H9 (cell line): Measurements from ENCODE around the gene ATP8A2. TPM values are rescaled to one million over a fixed set of nuclear protein-coding genes. Genes with fewer than 3 reads are reported as not detected.

ENCODE experiments used
- DNase-seq: peaks from one replicate; pipeline ENCODE4 v3.0.0-alpha.2; 2017
- H2AFZ ChIP-seq: one replicate; pipeline ENCODE4 v1.6.1; 2013; ENCODE audit warnings: mild to moderate bottlenecking, low read length, control low read depth, moderate library complexity
- H2AK5ac ChIP-seq: 2 replicates; pipeline ENCODE4 v1.6.1; 2013; ENCODE audit warnings: low read length, control low read depth, mixed read lengths; ENCODE audit not compliant: insufficient read length
- H2BK120ac ChIP-seq: one replicate; pipeline ENCODE4 v1.6.1; 2013; ENCODE audit warnings: low read depth, mild to moderate bottlenecking, low read length, control low read depth, inconsistent platforms; ENCODE audit not compliant: poor library complexity, severe bottlenecking
- H2BK12ac ChIP-seq: 2 replicates; pipeline ENCODE4 v1.6.1; 2013; ENCODE audit warnings: low read length, control low read depth, mixed read lengths, low read depth; ENCODE audit not compliant: insufficient read length
- H2BK15ac ChIP-seq: 2 replicates; pipeline ENCODE4 v1.6.1; 2013; ENCODE audit warnings: low read depth, low read length, control low read depth
- H2BK20ac ChIP-seq: one replicate; pipeline ENCODE4 v1.6.1; 2013; ENCODE audit warnings: low read depth, mild to moderate bottlenecking, low read length, control low read depth, inconsistent platforms; ENCODE audit not compliant: poor library complexity, severe bottlenecking
- H2BK5ac ChIP-seq: 2 replicates; pipeline ENCODE4 v1.6.1; 2013; ENCODE audit warnings: low read length, control low read depth, mixed read lengths; ENCODE audit not compliant: insufficient read length
- H3K14ac ChIP-seq: 2 replicates; pipeline ENCODE4 v1.6.1; 2013; ENCODE audit warnings: low read length, control low read depth; ENCODE audit not compliant: insufficient read depth
- H3K18ac ChIP-seq: 2 replicates; pipeline ENCODE4 v1.6.1; 2013; ENCODE audit warnings: low read depth, mild to moderate bottlenecking, mixed read lengths, low read length, control low read depth; ENCODE audit not compliant: insufficient read length
- H3K23ac ChIP-seq: 2 replicates; pipeline ENCODE4 v1.6.1; 2013; ENCODE audit warnings: low read length, control low read depth, mixed read lengths, low read depth; ENCODE audit not compliant: insufficient read length
- H3K23me2 ChIP-seq: 2 replicates; pipeline ENCODE4 v1.6.1; 2013; ENCODE audit warnings: low read depth, mild to moderate bottlenecking, mixed read lengths, low read length, control low read depth; ENCODE audit not compliant: insufficient read length, poor library complexity, severe bottlenecking
- H3K27ac ChIP-seq: 2 replicates; pipeline ENCODE4 v1.5.1; 2013; ENCODE audit warnings: low read length, control low read depth, mixed read lengths, low read depth; ENCODE audit not compliant: insufficient read length
- H3K27me3 ChIP-seq: 2 replicates; pipeline ENCODE4 v1.6.1; 2013; ENCODE audit warnings: low read length, control low read depth, inconsistent platforms; ENCODE audit not compliant: insufficient read depth
- H3K4ac ChIP-seq: 2 replicates; pipeline ENCODE4 v1.6.1; 2013; ENCODE audit warnings: low read depth, mild to moderate bottlenecking, control low read depth, inconsistent platforms, low read length, moderate library complexity
- H3K4me1 ChIP-seq: 2 replicates; pipeline ENCODE4 v1.6.1; 2013; ENCODE audit warnings: low read length, control low read depth, inconsistent platforms; ENCODE audit not compliant: insufficient read depth
- H3K4me2 ChIP-seq: 2 replicates; pipeline ENCODE4 v1.6.1; 2013; ENCODE audit warnings: low read length, control low read depth, mixed read lengths; ENCODE audit not compliant: insufficient read length, insufficient read depth
- H3K56ac ChIP-seq: 2 replicates; pipeline ENCODE4 v1.6.1; 2013; ENCODE audit warnings: low read depth, mild to moderate bottlenecking, mixed read lengths, low read length, control low read depth; ENCODE audit not compliant: insufficient read length
- H3K79me1 ChIP-seq: 2 replicates; pipeline ENCODE4 v1.6.1; 2013; ENCODE audit warnings: low read depth, mild to moderate bottlenecking, moderate library complexity, low read length, control low read depth, inconsistent platforms; ENCODE audit not compliant: insufficient read depth, poor library complexity, severe bottlenecking
- H3K79me2 ChIP-seq: 2 replicates; pipeline ENCODE4 v1.6.1; 2013; ENCODE audit warnings: low read length, control low read depth, inconsistent platforms; ENCODE audit not compliant: insufficient read depth
- H3K9ac ChIP-seq: 2 replicates; pipeline ENCODE4 v1.6.1; 2013; ENCODE audit warnings: low read length, control low read depth, mixed read lengths; ENCODE audit not compliant: insufficient read length; ENCODE audit errors: extremely low read depth
- H3K9me3 ChIP-seq: one replicate; pipeline ENCODE4 v1.6.1; 2013; ENCODE audit warnings: low read depth, low read length, inconsistent platforms; ENCODE audit not compliant: control insufficient read depth
- H3T11ph ChIP-seq: one replicate; pipeline ENCODE4 v1.6.1; 2013; ENCODE audit warnings: mild to moderate bottlenecking, low read length, control low read depth, inconsistent platforms
- H4K20me1 ChIP-seq: one replicate; pipeline ENCODE4 v1.6.1; 2013; ENCODE audit not compliant: control insufficient read depth, insufficient read length, insufficient read depth
- H4K5ac ChIP-seq: 2 replicates; pipeline ENCODE4 v1.6.1; 2013; ENCODE audit warnings: low read depth, mild to moderate bottlenecking, mixed read lengths, low read length, control low read depth; ENCODE audit not compliant: insufficient read length
- H4K8ac ChIP-seq: replicated peaks from 2 replicates; pipeline ENCODE4 v1.6.1; 2013; ENCODE audit warnings: low read length, control low read depth, mixed read lengths, low read depth; ENCODE audit not compliant: insufficient read length
- H4K91ac ChIP-seq: 2 replicates; pipeline ENCODE4 v1.6.1; 2013; ENCODE audit warnings: low read depth, mild to moderate bottlenecking, moderate library complexity, mixed read lengths, low read length, control low read depth; ENCODE audit not compliant: insufficient read length
- H3K27ac Mint-ChIP-seq, 3 experiments: 2 replicates in 2 of 3; 3 replicates in 1 of 3; pipeline ENCODE4 v1.8.0; 2020 to 2021; ENCODE audit warnings: mixed read lengths in 3 of 3, mild to moderate bottlenecking in 1 of 3, moderate library complexity in 1 of 3
- H3K27me3 Mint-ChIP-seq: 2 replicates; pipeline ENCODE4 v1.8.0; 2021; ENCODE audit warnings: low read depth, mild to moderate bottlenecking, moderate library complexity, mixed read lengths
- H3K36me3 Mint-ChIP-seq, 3 experiments: 2 replicates in 2 of 3; 3 replicates in 1 of 3; pipeline ENCODE4 v1.8.0; 2020 to 2021; ENCODE audit warnings: low read depth in 3 of 3, mixed read lengths in 3 of 3; ENCODE audit not compliant: insufficient read depth in 1 of 3
- H3K4me1 Mint-ChIP-seq, 2 experiments: 2 replicates each; pipeline ENCODE4 v1.8.0; 2020; ENCODE audit warnings: mixed read lengths in 2 of 2
- H3K4me3 Mint-ChIP-seq, 2 experiments: 2 replicates in 1 of 2; 3 replicates in 1 of 2; pipeline ENCODE4 v1.8.0; 2020 to 2021; ENCODE audit warnings: mild to moderate bottlenecking in 2 of 2, mixed read lengths in 2 of 2, moderate library complexity in 1 of 2
- H3K9me3 Mint-ChIP-seq, 2 experiments: 2 replicates in 1 of 2; 3 replicates in 1 of 2; pipeline ENCODE4 v1.8.0; 2020; ENCODE audit warnings: mild to moderate bottlenecking in 2 of 2, mixed read lengths in 2 of 2, moderate library complexity in 1 of 2
- WGBS: extraction: QIAGEN DNeasy Blood & Tissue Kit; methylation state at CpG from one replicate; pipeline ENCODE4 v1.1.7; 2013; ENCODE audit warnings: missing lambda C conversion rate, low lambda C conversion rate, mixed read lengths; ENCODE audit not compliant: insufficient read length; ENCODE audit errors: extremely low coverage; 5-methylcytosine and 5-hydroxymethylcytosine counted together
- total RNA-seq: library from RNA; stranded (reverse); gene quantifications from 2 replicates; pipeline ENCODE4 v1.2.1, GENCODE V29; 2021
- TF ChIP-seq, protein P1 (sequence below): fragments of 200-600 bp; sonication (generic); conservative IDR thresholded peaks from 3 replicates; pipeline ENCODE4 v1.8.0; 2021; ENCODE audit warnings: antibody characterized with exemption, mild to moderate bottlenecking

Gene ATP8A2
- total RNA-seq, 1 experiment from 2014 or later: 18.2 TPM

DNA sequence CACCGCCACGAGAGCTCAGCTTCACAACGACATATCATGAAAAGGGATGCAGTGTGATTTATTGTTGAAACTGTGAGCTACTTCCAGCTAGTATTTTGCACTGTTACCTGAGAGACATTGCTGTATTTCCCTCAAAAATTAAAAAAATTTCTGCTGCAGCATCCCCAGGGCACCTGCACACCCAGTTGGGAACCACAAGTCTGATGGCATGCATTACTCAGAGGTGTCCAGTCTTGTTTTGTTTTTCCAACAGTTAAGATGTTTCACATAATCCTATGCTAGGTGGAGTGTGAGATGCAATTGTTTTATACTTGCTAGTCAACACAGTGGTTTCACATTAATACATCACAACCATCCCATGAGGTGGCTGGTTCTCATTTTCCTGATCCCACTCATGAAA is 394.8 kb downstream of the ATP8A2 start:
- peaks cover 10% of the 10 kb centered on the region; the same call in 1 of the 2 replicates for H3K4me1 ChIP-seq
- H4K8ac ChIP-seq: no peak overlapping the region
- no peak overlapping the region for H2BK15ac ChIP-seq
- H3K9ac ChIP-seq: no peak overlapping the region
- H4K20me1 ChIP-seq: no peaks in the 10 kb centered on the region
- H4K5ac ChIP-seq: no peak overlapping the region
- no peaks in the 10 kb centered on the region for H3K27me3 ChIP-seq
- H3K4me1 Mint-ChIP-seq: peaks cover 40 to 42% of the 10 kb centered on the region in 2 experiments
- TF ChIP-seq, protein P1, sequence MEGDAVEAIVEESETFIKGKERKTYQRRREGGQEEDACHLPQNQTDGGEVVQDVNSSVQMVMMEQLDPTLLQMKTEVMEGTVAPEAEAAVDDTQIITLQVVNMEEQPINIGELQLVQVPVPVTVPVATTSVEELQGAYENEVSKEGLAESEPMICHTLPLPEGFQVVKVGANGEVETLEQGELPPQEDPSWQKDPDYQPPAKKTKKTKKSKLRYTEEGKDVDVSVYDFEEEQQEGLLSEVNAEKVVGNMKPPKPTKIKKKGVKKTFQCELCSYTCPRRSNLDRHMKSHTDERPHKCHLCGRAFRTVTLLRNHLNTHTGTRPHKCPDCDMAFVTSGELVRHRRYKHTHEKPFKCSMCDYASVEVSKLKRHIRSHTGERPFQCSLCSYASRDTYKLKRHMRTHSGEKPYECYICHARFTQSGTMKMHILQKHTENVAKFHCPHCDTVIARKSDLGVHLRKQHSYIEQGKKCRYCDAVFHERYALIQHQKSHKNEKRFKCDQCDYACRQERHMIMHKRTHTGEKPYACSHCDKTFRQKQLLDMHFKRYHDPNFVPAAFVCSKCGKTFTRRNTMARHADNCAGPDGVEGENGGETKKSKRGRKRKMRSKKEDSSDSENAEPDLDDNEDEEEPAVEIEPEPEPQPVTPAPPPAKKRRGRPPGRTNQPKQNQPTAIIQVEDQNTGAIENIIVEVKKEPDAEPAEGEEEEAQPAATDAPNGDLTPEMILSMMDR: no peak
- no peak overlapping the region for H3K4me3 Mint-ChIP-seq
- peaks cover 0 to 3% of the 10 kb centered on the region in 2 experiments; a peak in 2 of 5 replicates for H3K9me3 Mint-ChIP-seq
- H4K91ac ChIP-seq: no peak overlapping the region
- DNase-seq: no peak
- H3K56ac ChIP-seq: no peak overlapping the region
- 0 out of 2 replicates have a peak, but pooled peaks cover 2% of the 10 kb centered on the region for H3K27me3 Mint-ChIP-seq
- no peak overlapping the region for H2BK20ac ChIP-seq
- no peaks in the 10 kb centered on the region for H3K79me1 ChIP-seq
- no peak overlapping the region for H2AFZ ChIP-seq
- no peak overlapping the region for H3T11ph ChIP-seq
- H3K4ac ChIP-seq: no peak overlapping the region
- H3K23ac ChIP-seq: no peak overlapping the region
- no peak overlapping the region for H2BK12ac ChIP-seq
- no peak overlapping the region for H2BK5ac ChIP-seq
- no peaks in the 10 kb centered on the region for H3K9me3 ChIP-seq
- H3K36me3 Mint-ChIP-seq: peaks cover 0 to 6% (median 3%) of the 10 kb centered on the region in 3 experiments; a peak in 4 of 7 replicates
- no peak overlapping the region for H3K27ac Mint-ChIP-seq
- H3K27ac ChIP-seq: no peak overlapping the region
- no peak overlapping the region for H2AK5ac ChIP-seq
- WGBS: no CpG with 5 or more reads among the region's 3 CpGs
- no peak overlapping the region for H3K4me2 ChIP-seq
- H3K79me2 ChIP-seq: no peaks in the 10 kb centered on the region
- no peak overlapping the region for H2BK120ac ChIP-seq
- H3K14ac ChIP-seq: no peak overlapping the region
- H3K18ac ChIP-seq: no peak overlapping the region
- H3K23me2 ChIP-seq: no peaks in the 10 kb centered on the region
